AG04450 (cell line): Measurements from ENCODE around the gene SHISA7. TPM values are rescaled to one million over a fixed set of nuclear protein-coding genes. Genes with fewer than 3 reads are reported as not detected.

Experiments
- CTCF ChIA-PET: fragments of 300-600, 350-600 bp; formaldehyde crosslinking; extraction: SDS; loops from one replicate; lab custom pipeline; 2022; ENCODE audit warnings: antibody characterized with exemption, inconsistent platforms; lab: Charles Lee
- POLR2A ChIA-PET: fragments of 350-600 bp; formaldehyde crosslinking; extraction: SDS; loops from one replicate; lab custom pipeline; 2021; ENCODE audit warnings: antibody characterized with exemption, inconsistent platforms; lab: Yijun Ruan, JAX
- DNase-seq: peaks from one replicate; pipeline ENCODE4 v3.0.0-alpha.2; 2011; ENCODE audit warnings: low read depth, low spot score
- H3K27ac ChIP-seq: one replicate; pipeline ENCODE4 v1.5.1; 2012; ENCODE audit warnings: low read depth, low read length, control low read depth
- H3K27me3 ChIP-seq: one replicate; pipeline ENCODE4 v1.6.0; 2012; ENCODE audit warnings: low read length; ENCODE audit not compliant: control insufficient read depth, insufficient read depth
- H3K4me3 ChIP-seq: 2 replicates; pipeline ENCODE4 v1.5.1; 2011; ENCODE audit warnings: mild to moderate bottlenecking, low read depth, low read length, control low read depth
- H3K9me3 ChIP-seq: 2 replicates; pipeline ENCODE4 v1.5.1; 2012; ENCODE audit warnings: low read length; ENCODE audit not compliant: control insufficient read depth, insufficient read depth
- CTCF ChIP-seq: IDR thresholded peaks from 2 replicates; pipeline ENCODE4 v1.5.1; 2011; ENCODE audit warnings: low read depth, low read length, control low read depth, inconsistent platforms
- polyA plus RNA-seq: library from polyadenylated mRNA; depleted of rRNA; stranded (reverse); fragments of >200 nt; gene quantifications from 2 replicates; pipeline ENCODE4 v1.2.3, GENCODE V29; 2011

SHISA7 gene
- polyA plus RNA-seq, 1 experiment = not detected

GRCh38 chr19:55444646-55445045 is 1.5 kb upstream of the SHISA7 start:
- H3K27ac ChIP-seq = no peak overlapping the region
- H3K27me3 ChIP-seq = peaks cover 64% of the 10 kb centered on the region
- TF ChIP-seq CTCF = no peak
- ChIA-PET CTCF (no interaction called here), POLR2A (no interaction called here)
- H3K9me3 ChIP-seq = peaks cover 14% of the 10 kb centered on the region; the same call in 1 of the 2 replicates
- H3K4me3 ChIP-seq = no peak overlapping the region
- no peak for DNase-seq

- no peak for DNase-seq
- Histone ChIP-seq H3K27ac (no peak overlapping the region), H3K4me3 (no peak overlapping the region), H3K27me3 (peaks cover 65% of the 10 kb centered on the region), H3K9me3 (peaks cover 8% of the 10 kb centered on the region; the same call in 1 of the 2 replicates)
- ChIA-PET POLR2A (no interaction called here), CTCF (no interaction called here)
- no peak for TF ChIP-seq CTCF
Observed at GRCh38 chr19:55443824-55444480, 852 bp upstream of the SHISA7 start.

- Histone ChIP-seq H3K9me3 (peaks cover 8% of the 10 kb centered on the region; the same call in 1 of the 2 replicates), H3K27me3 (peaks cover 61% of the 10 kb centered on the region), H3K4me3 (no peak overlapping the region), H3K27ac (no peak overlapping the region)
- no peak for DNase-seq
- CTCF ChIA-PET = no interaction called here
- no peak for TF ChIP-seq CTCF
- POLR2A ChIA-PET = no interaction called here
Observed at GRCh38 chr19:55442372-55442961, 633 bp downstream of the SHISA7 start.

GRCh38 chr19:55441692-55442321 is 1.3 kb downstream of the SHISA7 start:
- no peak for DNase-seq

More at GRCh38 chr19:55441692-55442321, 1.3 kb downstream of the SHISA7 start:
- peaks cover 56% of the 10 kb centered on the region for H3K27me3 ChIP-seq
- H3K27ac ChIP-seq = no peak overlapping the region
- ChIA-PET CTCF (no interaction called here), POLR2A (no interaction called here)
- H3K4me3 ChIP-seq = no peak overlapping the region
- peaks cover 8% of the 10 kb centered on the region; the same call in 1 of the 2 replicates for H3K9me3 ChIP-seq
- TF ChIP-seq CTCF = no peak
